GM18498 (cell line): ENCODE data around the gene KIAA0408.
A peak's percentile ranks its signal among the peaks of the same experiment; 100 is the strongest.
"Not testable (repeated sequence)": the region's sequence is repeated elsewhere in the genome, so short reads cannot be mapped to it uniquely, and the experiment has no call there.

Experiments
- ATAC-seq: cut with Tn5 transposase; IDR thresholded peaks from one replicate; pipeline ENCODE4 v1.9.1; 2021; ENCODE audit warnings: mild to moderate bottlenecking, moderate library complexity; ENCODE audit not compliant: unreplicated experiment

Gene KIAA0408

DNA sequence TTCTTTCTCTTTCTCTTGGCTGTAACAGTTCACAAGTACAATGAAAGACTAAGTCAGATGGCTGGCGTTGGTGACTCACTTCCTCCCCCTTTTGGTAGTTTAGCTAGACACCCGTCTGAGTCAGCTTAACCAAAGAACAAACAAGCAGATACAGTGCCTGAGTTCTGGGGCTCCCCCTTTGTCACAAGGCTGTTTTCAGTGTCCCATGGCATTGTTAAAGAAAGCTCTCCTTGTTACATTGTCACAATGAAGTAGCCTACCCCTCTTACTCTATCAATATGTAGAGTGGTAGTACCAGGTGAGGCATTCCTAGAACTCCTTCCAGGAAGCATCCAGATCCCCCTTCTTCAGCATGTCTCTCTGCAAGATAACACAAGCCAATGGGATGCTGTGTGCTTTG, 38.6 kb downstream of the KIAA0408 start:
- peak; percentile 100 for ATAC-seq

- ATAC-seq: no peak
These were observed 44.1 kb downstream of the KIAA0408 start for GRCh38 chr6:127415096-127415495.

- not testable (repeated sequence) for ATAC-seq
These were observed 46.1 kb downstream of the KIAA0408 start for GRCh38 chr6:127413123-127413522.

DNA sequence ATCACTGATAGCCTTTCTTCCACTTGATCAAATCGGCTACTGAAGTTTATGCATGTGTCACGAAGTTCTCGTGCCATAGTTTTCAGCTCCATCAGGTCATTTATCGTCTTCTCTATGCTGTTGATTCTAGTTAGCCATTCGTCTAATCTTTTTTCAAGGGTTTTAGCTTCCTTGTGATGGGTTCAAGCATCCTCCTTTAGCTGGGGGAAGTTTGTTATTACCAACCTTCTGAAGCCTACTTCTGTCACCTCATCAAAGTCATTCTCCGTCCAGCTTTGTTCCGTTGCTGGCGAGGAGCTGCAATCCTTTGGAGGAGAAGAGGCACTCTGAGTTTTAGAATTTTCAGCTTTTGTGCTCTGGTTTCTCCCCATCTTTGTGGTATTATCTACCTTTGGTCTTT, 47.2 kb downstream of the KIAA0408 start:
- ATAC-seq: not testable (repeated sequence)
